HG03103 (cell line): Measurements from ENCODE around the gene PDIK1L.

Experiments used
- ATAC-seq: cut with Tn5 transposase; IDR thresholded peaks from one replicate; pipeline ENCODE4 v1.9.1; 2021; ENCODE audit warnings: low read depth; ENCODE audit not compliant: unreplicated experiment

The PDIK1L gene

DNA sequence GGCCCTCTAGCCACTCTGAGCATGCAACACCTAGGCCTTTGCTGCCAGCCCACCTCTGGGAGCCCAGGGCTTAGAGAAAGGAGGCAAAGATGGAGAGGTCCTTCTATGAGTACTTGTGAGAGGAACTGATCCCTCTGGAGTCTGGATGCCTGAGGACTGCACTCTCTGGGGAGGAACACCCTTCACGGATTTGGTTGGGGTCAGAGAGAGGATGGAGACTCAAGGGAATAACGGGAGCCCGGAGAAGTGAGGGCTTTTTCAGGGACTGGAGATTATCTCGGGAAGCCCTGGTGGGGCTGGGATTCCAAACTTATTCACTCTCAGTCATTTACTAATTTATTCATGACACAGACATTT, 57.6 kb downstream of the PDIK1L start:
- ATAC-seq: no peak

DNA sequence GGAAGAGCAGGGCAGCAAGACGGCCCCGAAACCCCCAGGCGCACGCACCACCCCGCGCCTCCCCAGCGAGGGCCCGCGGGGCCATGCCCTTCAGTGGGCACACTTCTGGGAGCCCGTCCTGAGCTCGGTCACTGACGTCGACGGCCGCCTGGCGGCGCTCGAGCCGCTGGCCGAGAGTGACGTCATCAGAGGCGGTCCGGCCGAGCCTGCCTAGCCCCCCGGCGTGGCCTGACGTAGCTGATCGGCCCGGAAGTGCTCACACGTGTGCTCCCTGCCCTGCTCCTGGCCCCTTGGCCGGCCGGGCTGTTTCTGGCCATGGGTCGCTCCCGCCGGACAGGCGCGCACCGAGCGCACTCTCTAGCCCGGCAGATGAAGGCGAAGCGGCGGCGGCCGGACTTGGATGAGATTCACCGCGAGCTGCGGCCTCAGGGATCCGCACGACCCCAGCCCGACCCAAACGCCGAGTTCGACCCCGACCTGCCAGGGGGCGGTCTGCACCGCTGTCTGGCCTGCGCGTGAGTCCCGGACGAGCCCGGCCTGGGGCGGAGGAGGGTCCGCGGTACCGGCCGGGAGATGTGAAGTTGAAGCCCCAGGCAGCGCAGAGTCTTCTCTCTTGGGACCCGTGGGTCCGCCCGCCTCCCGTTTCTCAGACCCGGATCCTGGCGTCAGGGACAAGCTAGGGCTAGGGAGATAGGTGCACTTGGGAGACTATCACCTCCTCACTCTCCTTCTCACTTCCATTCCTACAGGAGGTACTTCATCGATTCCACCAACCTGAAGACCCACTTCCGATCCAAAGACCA, 58.2 kb downstream of the PDIK1L start, which contains the start of gene ZNF593:
TSS of gene ZNF593 (plus strand) at position 240 of the 803 bp plus-strand sequence. CDS start at position 316, 76 bp downstream.
- peak; percentile 90 for ATAC-seq

DNA sequence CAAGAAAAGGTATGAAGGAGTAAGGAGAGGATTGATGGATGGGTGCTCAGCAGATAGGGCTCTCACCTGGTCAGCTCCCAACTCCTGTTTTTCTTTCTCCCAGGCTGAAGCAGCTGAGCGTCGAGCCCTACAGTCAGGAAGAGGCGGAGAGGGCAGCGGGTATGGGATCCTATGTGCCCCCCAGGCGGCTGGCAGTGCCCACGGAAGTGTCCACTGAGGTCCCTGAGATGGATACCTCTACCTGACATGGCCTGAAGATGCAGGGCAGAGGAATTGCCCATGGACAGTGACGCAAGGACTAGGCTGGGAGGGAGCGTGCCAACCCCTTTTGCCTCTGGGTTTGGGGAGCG, 58.8 kb downstream of the PDIK1L start:
- ATAC-seq: no peak

DNA sequence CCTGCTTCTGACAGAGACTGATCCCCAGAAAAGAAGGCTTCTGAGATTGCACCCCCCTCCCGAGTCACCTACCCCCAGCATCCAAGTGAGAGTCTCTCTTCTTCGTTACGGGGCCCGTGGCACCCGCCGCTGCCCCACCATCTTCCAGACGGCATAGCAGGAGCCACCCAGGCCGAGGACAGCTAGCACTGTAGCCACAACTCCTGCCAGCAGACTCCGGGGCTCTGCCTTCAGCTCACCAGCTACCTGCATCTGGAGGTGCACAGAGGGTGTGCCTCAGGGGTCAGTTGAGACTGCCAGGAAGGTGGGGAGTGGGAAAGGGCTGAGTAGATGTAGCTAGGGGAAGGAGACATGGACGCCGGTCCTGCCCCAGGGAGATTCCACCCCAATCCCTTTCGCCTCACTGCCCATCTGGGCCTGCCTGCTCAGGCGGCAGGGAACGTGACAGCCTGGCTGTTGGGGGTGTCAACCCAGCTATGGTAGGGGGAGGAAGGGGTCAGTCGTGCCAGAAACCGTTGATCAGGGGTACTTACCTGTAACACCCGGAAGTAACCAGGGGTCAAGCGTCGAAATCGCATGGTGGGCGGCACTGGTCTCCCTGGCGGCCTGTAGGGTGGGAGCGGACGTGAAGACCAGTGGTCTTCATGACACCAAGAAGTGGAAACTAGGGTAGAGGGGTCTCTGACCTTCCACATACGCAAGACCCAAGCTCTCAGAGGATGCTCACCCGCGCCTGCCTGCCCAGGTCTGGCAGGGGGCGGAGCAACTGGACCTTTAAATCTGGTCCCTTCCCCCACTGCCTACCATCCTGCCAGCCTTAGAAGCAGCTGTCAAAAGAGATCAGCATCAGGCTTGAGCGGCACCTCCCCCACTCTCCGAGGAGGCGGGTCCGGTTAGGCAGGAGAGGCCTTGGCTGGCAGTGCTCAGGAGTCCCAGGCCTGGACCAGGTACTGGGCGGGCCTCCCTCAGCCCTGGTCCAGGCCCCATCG, 59.8 kb downstream of the PDIK1L start, which contains the start of gene ZNF593OS:
TSS of gene ZNF593OS (minus strand) at position 749 of the 989 bp plus-strand sequence. CDS start at position 578, 171 bp downstream.
- ATAC-seq: no peak
